Measurements from ENCODE around the gene COL9A3.

The COL9A3 gene

DNA sequence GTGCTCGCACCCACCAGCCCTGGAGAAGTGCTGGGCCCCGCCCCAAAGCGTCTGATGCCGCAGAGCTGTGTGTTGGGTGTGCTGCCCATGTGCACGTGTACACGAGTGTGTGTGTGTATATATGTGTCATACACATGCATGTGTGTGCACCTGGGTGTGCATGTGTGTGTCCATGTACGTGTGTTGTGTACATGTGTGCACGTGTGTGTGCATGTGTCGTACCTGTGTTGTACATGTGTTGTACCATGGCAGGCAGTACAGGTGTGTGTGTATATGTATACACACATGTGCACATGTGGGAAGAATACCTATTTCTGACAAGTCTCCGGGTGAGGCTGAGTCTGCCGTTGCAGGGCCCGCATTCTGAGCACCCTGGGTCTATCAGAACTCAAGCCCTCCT is 26.8 kb upstream of the COL9A3 start:
- Histone ChIP-seq H3K27me3 (ENCODE audit: insufficient read depth, poor library complexity, severe bottlenecking) (no peaks in the 10 kb centered on the region), H3K4me3 (replicated peaks; ENCODE audit: insufficient read depth, low read length) (no peak overlapping the region), H3K27ac (replicated peaks) (no peak overlapping the region)
- TF ChIP-seq SPI1 (IDR thresholded peaks at IDR 0.05; ENCODE audit: borderline replicate concordance, low read depth) (no peak), POLR2AphosphoS5 (IDR thresholded peaks at IDR 0.05; ENCODE audit: low read depth) (no peak), GABPA (IDR thresholded peaks at IDR 0.05; ENCODE audit: low read depth) (no peak)
- TF ChIP-seq, protein P1, sequence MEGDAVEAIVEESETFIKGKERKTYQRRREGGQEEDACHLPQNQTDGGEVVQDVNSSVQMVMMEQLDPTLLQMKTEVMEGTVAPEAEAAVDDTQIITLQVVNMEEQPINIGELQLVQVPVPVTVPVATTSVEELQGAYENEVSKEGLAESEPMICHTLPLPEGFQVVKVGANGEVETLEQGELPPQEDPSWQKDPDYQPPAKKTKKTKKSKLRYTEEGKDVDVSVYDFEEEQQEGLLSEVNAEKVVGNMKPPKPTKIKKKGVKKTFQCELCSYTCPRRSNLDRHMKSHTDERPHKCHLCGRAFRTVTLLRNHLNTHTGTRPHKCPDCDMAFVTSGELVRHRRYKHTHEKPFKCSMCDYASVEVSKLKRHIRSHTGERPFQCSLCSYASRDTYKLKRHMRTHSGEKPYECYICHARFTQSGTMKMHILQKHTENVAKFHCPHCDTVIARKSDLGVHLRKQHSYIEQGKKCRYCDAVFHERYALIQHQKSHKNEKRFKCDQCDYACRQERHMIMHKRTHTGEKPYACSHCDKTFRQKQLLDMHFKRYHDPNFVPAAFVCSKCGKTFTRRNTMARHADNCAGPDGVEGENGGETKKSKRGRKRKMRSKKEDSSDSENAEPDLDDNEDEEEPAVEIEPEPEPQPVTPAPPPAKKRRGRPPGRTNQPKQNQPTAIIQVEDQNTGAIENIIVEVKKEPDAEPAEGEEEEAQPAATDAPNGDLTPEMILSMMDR (IDR thresholded peaks at IDR 0.05; ENCODE audit: insufficient read depth, low read length), result no peak
- TF ChIP-seq, protein P2, sequence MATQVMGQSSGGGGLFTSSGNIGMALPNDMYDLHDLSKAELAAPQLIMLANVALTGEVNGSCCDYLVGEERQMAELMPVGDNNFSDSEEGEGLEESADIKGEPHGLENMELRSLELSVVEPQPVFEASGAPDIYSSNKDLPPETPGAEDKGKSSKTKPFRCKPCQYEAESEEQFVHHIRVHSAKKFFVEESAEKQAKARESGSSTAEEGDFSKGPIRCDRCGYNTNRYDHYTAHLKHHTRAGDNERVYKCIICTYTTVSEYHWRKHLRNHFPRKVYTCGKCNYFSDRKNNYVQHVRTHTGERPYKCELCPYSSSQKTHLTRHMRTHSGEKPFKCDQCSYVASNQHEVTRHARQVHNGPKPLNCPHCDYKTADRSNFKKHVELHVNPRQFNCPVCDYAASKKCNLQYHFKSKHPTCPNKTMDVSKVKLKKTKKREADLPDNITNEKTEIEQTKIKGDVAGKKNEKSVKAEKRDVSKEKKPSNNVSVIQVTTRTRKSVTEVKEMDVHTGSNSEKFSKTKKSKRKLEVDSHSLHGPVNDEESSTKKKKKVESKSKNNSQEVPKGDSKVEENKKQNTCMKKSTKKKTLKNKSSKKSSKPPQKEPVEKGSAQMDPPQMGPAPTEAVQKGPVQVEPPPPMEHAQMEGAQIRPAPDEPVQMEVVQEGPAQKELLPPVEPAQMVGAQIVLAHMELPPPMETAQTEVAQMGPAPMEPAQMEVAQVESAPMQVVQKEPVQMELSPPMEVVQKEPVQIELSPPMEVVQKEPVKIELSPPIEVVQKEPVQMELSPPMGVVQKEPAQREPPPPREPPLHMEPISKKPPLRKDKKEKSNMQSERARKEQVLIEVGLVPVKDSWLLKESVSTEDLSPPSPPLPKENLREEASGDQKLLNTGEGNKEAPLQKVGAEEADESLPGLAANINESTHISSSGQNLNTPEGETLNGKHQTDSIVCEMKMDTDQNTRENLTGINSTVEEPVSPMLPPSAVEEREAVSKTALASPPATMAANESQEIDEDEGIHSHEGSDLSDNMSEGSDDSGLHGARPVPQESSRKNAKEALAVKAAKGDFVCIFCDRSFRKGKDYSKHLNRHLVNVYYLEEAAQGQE (IDR thresholded peaks at IDR 0.05; ENCODE audit: insufficient replicate concordance, low read depth), result no peak
- no peak for DNase-seq (ENCODE audit: low read depth in 1 of 2, low spot score in 1 of 2)

DNA sequence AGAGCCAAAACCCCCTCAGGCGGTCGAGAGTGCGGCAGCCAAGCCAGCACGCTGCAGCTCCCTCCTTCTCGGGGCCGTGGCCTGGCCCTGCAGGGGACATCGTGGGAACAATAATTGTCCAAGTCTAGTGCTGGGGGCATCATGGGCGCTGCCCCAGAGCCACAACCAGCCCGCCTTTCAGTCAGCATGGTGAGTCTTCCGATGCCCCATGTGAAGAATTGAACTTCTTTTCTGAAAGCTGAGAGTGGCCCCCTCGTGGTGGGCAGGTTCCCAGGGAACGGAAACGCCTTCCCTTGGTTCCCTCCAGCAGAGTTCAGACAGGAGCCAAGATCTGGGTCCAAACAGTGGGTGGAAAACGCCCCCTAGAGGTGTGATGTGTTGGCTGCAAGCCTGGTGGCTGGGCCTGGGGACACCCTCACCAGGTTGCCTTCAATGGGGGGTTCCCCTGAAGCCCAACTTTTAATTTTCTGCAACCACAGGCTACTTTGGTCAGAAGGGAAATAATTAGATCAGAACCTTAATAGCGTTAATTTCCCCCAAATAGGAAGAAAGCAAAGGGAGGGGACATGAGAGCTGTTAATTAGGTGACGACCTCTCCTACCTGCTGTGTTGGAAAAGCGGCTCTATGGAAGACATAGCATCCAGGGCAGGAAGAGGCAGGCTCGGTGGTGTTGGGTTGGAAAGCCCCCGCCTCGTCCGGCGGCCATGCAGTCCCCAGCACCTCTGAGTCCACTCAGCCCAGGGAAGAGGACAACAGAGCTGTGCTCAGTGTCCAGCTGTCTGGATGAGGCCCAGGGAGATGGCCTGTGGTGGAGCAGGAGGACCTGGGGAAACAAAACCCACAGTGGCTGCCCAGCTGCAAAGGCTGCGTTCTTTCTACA is 25.3 kb upstream of the COL9A3 start:
- H3K27ac ChIP-seq (replicated peaks), result no peak overlapping the region
- no peaks in the 10 kb centered on the region for H3K27me3 ChIP-seq (ENCODE audit: insufficient read depth, poor library complexity, severe bottlenecking)
- TF ChIP-seq, protein P1 (IDR thresholded peaks at IDR 0.05; ENCODE audit: insufficient read depth, low read length), result peak; percentile 90
- TF ChIP-seq GABPA (IDR thresholded peaks at IDR 0.05; ENCODE audit: low read depth), result 0 out of 2 replicates have a peak, but pooled peaks have one; percentile 26
- TF ChIP-seq, protein P2 (IDR thresholded peaks at IDR 0.05; ENCODE audit: insufficient replicate concordance, low read depth), result no peak
- no peak for TF ChIP-seq POLR2AphosphoS5 (IDR thresholded peaks at IDR 0.05; ENCODE audit: low read depth)
- TF ChIP-seq SPI1 (IDR thresholded peaks at IDR 0.05; ENCODE audit: borderline replicate concordance, low read depth), result peak; percentile 22; the same call in 1 of the 2 replicates
- peak; percentile 88 to 92 for DNase-seq (ENCODE audit: low read depth in 1 of 2, low spot score in 1 of 2)
- H3K4me3 ChIP-seq (replicated peaks; ENCODE audit: insufficient read depth, low read length), result no peak overlapping the region

DNA sequence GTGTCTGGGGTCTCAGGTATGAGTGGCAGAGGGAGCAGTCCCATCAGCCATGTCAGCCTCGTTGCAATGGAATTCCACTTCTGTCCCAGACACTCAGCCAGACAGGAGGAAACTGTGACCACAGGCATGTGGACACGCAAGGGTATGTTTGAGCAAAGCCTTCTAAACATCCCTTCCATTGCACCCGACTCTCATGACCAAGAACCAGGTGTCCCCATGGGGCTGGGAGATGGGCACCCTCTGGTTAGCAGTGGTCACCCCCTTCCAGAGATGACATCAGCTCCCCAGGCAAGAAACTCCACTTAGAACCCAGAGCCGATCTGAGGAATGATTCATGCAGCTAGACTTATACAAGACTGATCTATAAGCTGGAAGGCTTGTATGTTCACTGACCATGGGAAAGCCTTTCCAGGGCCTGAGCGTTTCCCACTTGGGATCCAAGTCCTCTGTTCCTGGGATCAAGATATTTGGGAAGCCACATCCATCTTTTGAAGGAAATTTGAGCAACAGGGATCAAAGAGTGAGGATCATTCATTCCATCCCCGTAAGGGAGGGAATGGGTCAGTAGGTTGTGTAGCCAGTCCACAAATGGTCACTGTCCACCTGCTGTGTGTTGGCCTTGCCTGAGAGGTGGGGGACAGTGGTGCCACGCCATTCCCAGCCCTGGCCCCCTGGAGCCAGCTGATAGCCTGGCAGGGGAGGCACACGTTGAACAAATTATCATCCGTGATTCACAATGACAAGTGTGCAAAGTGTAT is 24.5 kb upstream of the COL9A3 start:
- Histone ChIP-seq H3K4me3 (replicated peaks; ENCODE audit: insufficient read depth, low read length) (no peak overlapping the region), H3K27me3 (ENCODE audit: insufficient read depth, poor library complexity, severe bottlenecking) (no peaks in the 10 kb centered on the region), H3K27ac (replicated peaks) (no peak overlapping the region)
- TF ChIP-seq GABPA (IDR thresholded peaks at IDR 0.05; ENCODE audit: low read depth), result no peak
- TF ChIP-seq, protein P2 (IDR thresholded peaks at IDR 0.05; ENCODE audit: insufficient replicate concordance, low read depth), result no peak
- TF ChIP-seq, protein P1 (IDR thresholded peaks at IDR 0.05; ENCODE audit: insufficient read depth, low read length), result no peak
- no peak for TF ChIP-seq POLR2AphosphoS5 (IDR thresholded peaks at IDR 0.05; ENCODE audit: low read depth)
- no peak for TF ChIP-seq SPI1 (IDR thresholded peaks at IDR 0.05; ENCODE audit: borderline replicate concordance, low read depth)
- DNase-seq (ENCODE audit: low read depth in 1 of 2, low spot score in 1 of 2), result no peak

Data from HL-60 (cell line).